IMR-90 (cell line): ENCODE results near the gene ADPRS. TPM values are rescaled to one million over a fixed set of nuclear protein-coding genes. Genes with fewer than 3 reads are reported as not detected.

Source experiments
- ATAC-seq: fragments of 200-7000 bp; cut with Tn5 transposase; 2 replicates; pipeline ENCODE4 v1.9.1; 2020; ENCODE audit warnings: low read depth, mild to moderate bottlenecking, moderate library complexity
- BruUV-seq: library from RNA; stranded (reverse); fragments of 400-500 nt; replicated peaks from 2 replicates; lab custom pipeline; 2021; lab: Mats Ljungman, UMichigan
- CTCF ChIA-PET: fragments of 300-600 bp; formaldehyde crosslinking; extraction: SDS; loops from one replicate; lab custom pipeline; 2021; ENCODE audit warnings: antibody characterized with exemption; lab: Yijun Ruan, JAX
- POLR2A ChIA-PET: fragments of 300-600 bp; sonication (Branson Sonifier 250); formaldehyde crosslinking; loops from one replicate; lab custom pipeline; 2022; ENCODE audit warnings: antibody characterized with exemption; ENCODE audit not compliant: unreplicated experiment; lab: Charles Lee
- DNase-seq: peaks from one replicate; pipeline ENCODE4 v3.0.0; 2013
- H2AFZ ChIP-seq: replicated peaks from 2 replicates; pipeline ENCODE3; 2013; ENCODE audit warnings: low read length, mild to moderate bottlenecking; ENCODE audit not compliant: poor library complexity
- H2AK5ac ChIP-seq: 2 replicates; pipeline ENCODE4 v1.6.1; 2013; ENCODE audit warnings: low read depth, low read length, inconsistent platforms
- H2AK9ac ChIP-seq: replicated peaks from 2 replicates; pipeline ENCODE3; 2013; ENCODE audit warnings: mild to moderate bottlenecking, low read depth, low read length, moderate library complexity; ENCODE audit not compliant: poor library complexity
- H2BK120ac ChIP-seq: 2 replicates; pipeline ENCODE4 v1.6.1; 2013; ENCODE audit warnings: low read depth, low read length, inconsistent platforms
- H2BK15ac ChIP-seq: 3 replicates; pipeline ENCODE4 v1.6.1; 2013; ENCODE audit warnings: low read depth, low read length, inconsistent platforms
- H2BK20ac ChIP-seq: 2 replicates; pipeline ENCODE4 v1.6.1; 2013; ENCODE audit warnings: low read depth, mild to moderate bottlenecking, inconsistent platforms, low read length, moderate library complexity
- H2BK5ac ChIP-seq: 2 replicates; pipeline ENCODE4 v1.6.1; 2013; ENCODE audit warnings: mild to moderate bottlenecking, low read depth, low read length, inconsistent platforms; ENCODE audit not compliant: poor library complexity, severe bottlenecking
- H3K14ac ChIP-seq: replicated peaks from 2 replicates; pipeline ENCODE4 v1.6.1; 2013; ENCODE audit warnings: low read depth, low read length, inconsistent platforms
- H3K18ac ChIP-seq: 2 replicates; pipeline ENCODE4 v1.6.1; 2013; ENCODE audit warnings: low read depth, low read length, control low read depth
- H3K23ac ChIP-seq: 2 replicates; pipeline ENCODE4 v1.6.1; 2013; ENCODE audit warnings: low read depth, low read length, inconsistent platforms
- H3K27ac ChIP-seq: 2 replicates; pipeline ENCODE4 v1.5.1; 2013; ENCODE audit warnings: mild to moderate bottlenecking, control low read depth, low read length; ENCODE audit not compliant: insufficient read depth
- H3K27me3 ChIP-seq: 2 replicates; pipeline ENCODE4 v1.6.1; 2013; ENCODE audit warnings: low read length; ENCODE audit not compliant: control insufficient read depth, insufficient read depth
- H3K36me3 ChIP-seq: 2 replicates; pipeline ENCODE4 v1.6.1; 2013; ENCODE audit warnings: low read length, mixed read lengths; ENCODE audit not compliant: control insufficient read depth, insufficient read depth
- H3K4ac ChIP-seq: 2 replicates; pipeline ENCODE4 v1.6.1; 2013; ENCODE audit warnings: low read depth, low read length, inconsistent platforms
- H3K4me1 ChIP-seq: 2 replicates; pipeline ENCODE4 v1.6.1; 2013; ENCODE audit warnings: low read length, mixed read lengths; ENCODE audit not compliant: control insufficient read depth, insufficient read depth
- H3K4me2 ChIP-seq: 2 replicates; pipeline ENCODE4 v1.6.1; 2013; ENCODE audit warnings: low read depth, mild to moderate bottlenecking, control low read depth, low read length, moderate library complexity
- H3K4me3 ChIP-seq: 2 replicates; pipeline ENCODE4 v1.5.1; 2013; ENCODE audit warnings: low read depth, mild to moderate bottlenecking, control low read depth, low read length, moderate library complexity; ENCODE audit not compliant: insufficient read depth
- H3K56ac ChIP-seq: 2 replicates; pipeline ENCODE4 v1.6.1; 2013; ENCODE audit warnings: low read length, inconsistent platforms; ENCODE audit not compliant: insufficient read depth; ENCODE audit errors: extremely low read depth
- H3K79me1 ChIP-seq, 2 experiments: 2 replicates each; pipeline ENCODE4 v1.6.1; 2013; ENCODE audit warnings: low read length in 2 of 2, inconsistent platforms in 1 of 2, low read depth in 1 of 2
- H3K9ac ChIP-seq: 2 replicates; pipeline ENCODE4 v1.6.1; 2013; ENCODE audit warnings: low read depth, low read length, control low read depth
- H3K9me1 ChIP-seq: 2 replicates; pipeline ENCODE4 v1.6.1; 2013; ENCODE audit warnings: low read length, inconsistent platforms; ENCODE audit not compliant: insufficient read depth
- H3K9me3 ChIP-seq: 2 replicates; pipeline ENCODE4 v1.6.1; 2013; ENCODE audit warnings: low read length; ENCODE audit not compliant: control insufficient read depth, insufficient read depth
- H4K20me1 ChIP-seq: 2 replicates; pipeline ENCODE4 v1.6.1; 2013; ENCODE audit warnings: low read length, inconsistent platforms; ENCODE audit not compliant: insufficient read depth
- H4K5ac ChIP-seq: 2 replicates; pipeline ENCODE4 v1.6.1; 2013; ENCODE audit warnings: mild to moderate bottlenecking, low read depth, low read length, control low read depth
- H4K8ac ChIP-seq, 2 experiments: 2 replicates each; pipeline ENCODE4 v1.6.1; 2013; ENCODE audit warnings: low read depth in 2 of 2, low read length in 2 of 2, control low read depth in 1 of 2, inconsistent platforms in 1 of 2
- H4K91ac ChIP-seq: 2 replicates; pipeline ENCODE4 v1.6.1; 2013; ENCODE audit warnings: low read depth, low read length, inconsistent platforms; ENCODE audit not compliant: insufficient read depth
- BHLHE40 ChIP-seq: fragments of 150-350 bp; IDR thresholded peaks from 2 replicates; pipeline ENCODE4 v1.6.1; 2016; ENCODE audit warnings: mild to moderate bottlenecking, low read depth, low read length
- CEBPB ChIP-seq: IDR thresholded peaks from 2 replicates; pipeline ENCODE4 v1.6.1; 2012; ENCODE audit warnings: low read depth, low read length, improper control_type of control experiment
- CHD1 ChIP-seq: IDR thresholded peaks from 2 replicates; pipeline ENCODE4 v1.6.1; 2012; ENCODE audit warnings: low read depth, low read length, improper control_type of control experiment
- FOS ChIP-seq: fragments of 150-350 bp; IDR thresholded peaks from 2 replicates; pipeline ENCODE4 v1.6.1; 2016; ENCODE audit warnings: low read depth, low read length
- MAZ ChIP-seq: IDR thresholded peaks from 2 replicates; pipeline ENCODE4 v1.6.1; 2012; ENCODE audit warnings: low read depth, mild to moderate bottlenecking, low read length, improper control_type of control experiment, moderate library complexity, borderline replicate concordance
- MXI1 ChIP-seq: IDR thresholded peaks from 2 replicates; pipeline ENCODE4 v1.6.1; 2012; ENCODE audit warnings: low read depth, mild to moderate bottlenecking, low read length, moderate library complexity, borderline replicate concordance
- POLR2A ChIP-seq: IDR thresholded peaks from 2 replicates; pipeline ENCODE4 v1.6.1; 2012; ENCODE audit warnings: mild to moderate bottlenecking, low read depth, low read length
- RAD21 ChIP-seq: IDR thresholded peaks from 2 replicates; pipeline ENCODE4 v1.6.1; 2012; ENCODE audit warnings: low read length, improper control_type of control experiment
- RCOR1 ChIP-seq: IDR thresholded peaks from 2 replicates; pipeline ENCODE4 v1.6.1; 2012; ENCODE audit warnings: mild to moderate bottlenecking, low read length, improper control_type of control experiment; ENCODE audit not compliant: insufficient replicate concordance
- SMC3 ChIP-seq: fragments of 150-350 bp; IDR thresholded peaks from 2 replicates; pipeline ENCODE4 v1.6.1; 2016; ENCODE audit warnings: low read depth, mild to moderate bottlenecking, antibody characterized with exemption, low read length, moderate library complexity
- USF2 ChIP-seq: fragments of 150-350 bp; IDR thresholded peaks from 2 replicates; pipeline ENCODE4 v1.6.1; 2017; ENCODE audit warnings: mild to moderate bottlenecking, antibody characterized with exemption, low read length, low read depth
- WGBS, 2 experiments: methylation state at CpG; one replicate each; pipeline versions ENCODE4 v1.1.5 to v1.1.7; 2013; ENCODE audit warnings: missing lambda C conversion rate in 2 of 2; ENCODE audit not compliant: insufficient read length in 1 of 2; ENCODE audit errors: extremely low coverage in 2 of 2; 5-methylcytosine and 5-hydroxymethylcytosine counted together
- dilution Hi-C: fragments of 300-500 bp; cut with HindIII; formaldehyde crosslinking; loops from one replicate; pipeline ENCODE4 v1.14.3; 2018; ENCODE audit warnings: low sequenced_read_pairs; ENCODE audit not compliant: unreplicated experiment
- in situ Hi-C: fragments of 300-500 bp; cut with MboI; formaldehyde crosslinking; loops from 3 replicates; pipeline ENCODE4 v1.14.3; 2019; ENCODE audit warnings: low sequenced_read_pairs, inconsistent platforms, mixed read lengths
- intact Hi-C: fragments of 100-400 bp; cut with micrococcal nuclease; formaldehyde crosslinking; loops from 2 replicates; pipeline ENCODE4 v1.10.0; 2022
- polyA plus RNA-seq, 3 experiments: library from polyadenylated mRNA; depleted of rRNA; stranded (reverse); fragments of >200 nt; gene quantifications; 2 replicates each; pipeline ENCODE4 v1.2.3, GENCODE V29; 2012; ENCODE audit warnings: low replicate concordance in 1 of 3
- total RNA-seq: library from RNA; depleted of rRNA; stranded (reverse); fragments of >200 nt; gene quantifications from 2 replicates; pipeline ENCODE4 v1.2.3, GENCODE V29; 2012

Gene ADPRS
- total and polyA plus RNA-seq, 2 of the 4 experiments (the other 2 are of a cell fraction) = 31.0 to 37.2 TPM

DNA sequence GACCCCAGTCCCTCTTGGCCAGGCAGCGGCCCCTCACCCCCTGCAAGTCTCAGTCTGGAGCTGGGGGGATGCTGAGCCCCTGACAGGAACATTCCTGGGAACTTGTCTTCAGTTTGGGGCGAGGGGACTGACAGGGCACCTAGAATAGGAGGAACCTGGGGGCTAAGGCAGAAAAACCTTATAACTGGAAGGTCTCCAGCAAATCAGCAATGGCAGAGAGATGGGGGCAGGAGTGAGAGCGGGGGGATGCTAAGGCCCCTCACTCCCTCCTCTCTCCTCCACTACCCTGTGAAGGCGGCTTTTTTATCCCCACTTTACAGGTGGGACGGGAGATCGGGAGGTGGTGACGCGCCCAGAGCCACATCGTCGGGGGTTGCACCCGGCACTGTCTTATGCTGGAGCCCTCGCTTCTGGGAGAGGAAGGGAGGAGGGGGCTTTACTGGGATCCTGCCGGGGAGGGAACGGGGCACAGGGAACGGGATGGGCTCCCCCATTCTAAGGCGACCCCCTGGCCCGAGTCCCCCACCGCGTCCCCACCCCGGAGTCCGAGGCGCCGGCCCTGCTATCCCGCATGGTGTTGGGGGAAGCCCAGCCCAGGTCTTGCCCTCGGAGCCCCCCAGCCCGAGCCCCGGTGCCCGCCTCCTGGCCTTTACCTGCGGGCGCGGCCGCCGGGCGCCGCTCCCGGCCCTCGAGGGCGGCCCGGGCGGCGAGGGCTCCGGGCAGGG, 35.9 kb downstream of the ADPRS start:
- intact Hi-C loops = no loop called here
- POLR2A ChIA-PET = no interaction called here

More for the DNA sequence above, 35.9 kb downstream of the ADPRS start:
- Histone ChIP-seq H3K23ac (no peak overlapping the region; the same call in 1 of the 2 replicates), H3K27ac (no peak overlapping the region), H3K4me2 (no peak overlapping the region), H2BK20ac (no peak overlapping the region), H3K4me1 (peaks cover 5% of the 10 kb centered on the region), H2BK5ac (no peak overlapping the region), H4K8ac (no peak overlapping the region), H2AK9ac (no peak overlapping the region), H3K9me3 (no peaks in the 10 kb centered on the region), H4K91ac (no peak overlapping the region), H3K14ac (no peak overlapping the region), H3K4ac (no peak overlapping the region), H3K36me3 (no peaks in the 10 kb centered on the region), H3K56ac (no peak overlapping the region), H2BK120ac (no peak overlapping the region), H2BK15ac (no peak overlapping the region), H2AK5ac (no peak overlapping the region), H3K18ac (no peak overlapping the region), H2AFZ (peak overlapping the region; percentile 43), H3K9ac (no peak overlapping the region), H3K79me1 (no peaks in the 10 kb centered on the region), H3K4me3 (no peak overlapping the region), H3K27me3 (peaks cover 34% of the 10 kb centered on the region), H3K9me1 (no peaks in the 10 kb centered on the region), H4K5ac (no peak overlapping the region), H4K20me1 (no peaks in the 10 kb centered on the region)
- dilution Hi-C loops = no loop called here
- no TSS peak for BruUV-seq
- CTCF ChIA-PET = no interaction called here
- in situ Hi-C loops = loop anchor here (25.0 kb wide), 1 partner anchor 288 kb away; no protein-coding TSS in a partner anchor
- ATAC-seq (no peak; the same call in 1 of the 2 replicates), DNase-seq (no peak)
- TF ChIP-seq SMC3 (no peak), CEBPB (no peak), USF2 (no peak), BHLHE40 (no peak), RCOR1 (no peak), RAD21 (no peak), MXI1 (no peak), MAZ (no peak), POLR2A (no peak), CHD1 (no peak), FOS (no peak)
- WGBS, 2 experiments = 10% methylated on average over 2 of the region's 42 CpGs; no CpG with 5 or more reads in 1 of the 2 experiments
